IMR-90 (cell line): ENCODE results near the gene VPS52.

Experiments
- CTCF ChIP-seq: conservative IDR thresholded peaks from 2 replicates; pipeline ENCODE4 v1.5.1; 2012; ENCODE audit warnings: mild to moderate bottlenecking, low read depth, low read length, improper control_type of control experiment
- MAZ ChIP-seq: IDR thresholded peaks from 2 replicates; pipeline ENCODE4 v1.6.1; 2012; ENCODE audit warnings: low read depth, mild to moderate bottlenecking, low read length, improper control_type of control experiment, moderate library complexity, borderline replicate concordance
- RCOR1 ChIP-seq: IDR thresholded peaks from 2 replicates; pipeline ENCODE4 v1.6.1; 2012; ENCODE audit warnings: mild to moderate bottlenecking, low read length, improper control_type of control experiment; ENCODE audit not compliant: insufficient replicate concordance

- TF ChIP-seq MAZ (no peak), CTCF (no peak), RCOR1 (no peak)
Observed at GRCh38 chr6:33243476-33243875, 28.2 kb downstream of the VPS52 start.
